HG02981 (cell line): Measurements from ENCODE around the gene HAGHL.
"Not testable (repeated sequence)": the region's sequence is repeated elsewhere in the genome, so short reads cannot be mapped to it uniquely, and the experiment has no call there.

Source experiments
- ATAC-seq: cut with Tn5 transposase; IDR thresholded peaks from one replicate; pipeline ENCODE4 v1.9.1; 2021; ENCODE audit warnings: mild to moderate bottlenecking, moderate library complexity; ENCODE audit not compliant: unreplicated experiment

HAGHL gene

DNA sequence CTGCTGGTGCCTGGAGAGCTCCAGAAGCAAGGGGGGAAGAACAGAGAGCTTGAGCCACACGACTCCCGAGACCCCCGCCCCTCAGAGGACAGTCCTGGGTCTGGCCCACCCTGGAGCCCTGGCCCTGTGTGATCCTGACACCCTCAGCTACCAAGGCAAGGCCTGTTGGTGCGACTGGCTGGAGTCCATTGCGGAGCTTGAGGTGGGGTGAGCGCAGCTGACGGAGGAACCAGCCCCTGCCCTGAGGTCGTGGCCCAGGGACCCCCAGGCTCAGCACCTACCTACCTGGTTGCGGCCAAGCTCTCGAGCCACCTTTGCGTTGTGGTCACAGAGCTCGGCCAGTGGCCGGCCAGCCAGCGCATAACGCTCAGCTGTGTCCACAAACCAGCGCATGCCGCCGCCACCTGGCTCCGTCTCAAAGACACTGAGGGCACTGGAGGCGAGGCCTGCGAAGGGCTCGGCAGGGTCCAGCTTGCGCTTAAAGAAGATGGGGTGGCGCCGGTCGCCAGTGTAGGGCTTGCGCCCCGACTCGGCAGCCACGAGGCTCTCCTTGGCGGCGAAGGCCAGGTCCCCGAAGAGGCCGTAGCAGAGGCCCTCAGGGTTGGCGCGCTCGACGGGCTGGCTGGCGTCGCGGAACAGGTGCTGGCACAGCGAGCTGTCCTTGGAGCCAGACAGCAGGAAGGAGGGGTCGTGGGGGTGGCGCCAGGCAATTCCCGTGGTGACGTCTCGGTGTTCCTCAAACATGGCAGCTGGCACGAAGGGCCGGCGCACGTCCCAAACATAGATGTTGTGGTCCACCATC, 40.2 kb upstream of the HAGHL start:
- ATAC-seq = no peak

GRCh38 chr16:687499-687898, 39.4 kb upstream of the HAGHL start:
- ATAC-seq = no peak

DNA sequence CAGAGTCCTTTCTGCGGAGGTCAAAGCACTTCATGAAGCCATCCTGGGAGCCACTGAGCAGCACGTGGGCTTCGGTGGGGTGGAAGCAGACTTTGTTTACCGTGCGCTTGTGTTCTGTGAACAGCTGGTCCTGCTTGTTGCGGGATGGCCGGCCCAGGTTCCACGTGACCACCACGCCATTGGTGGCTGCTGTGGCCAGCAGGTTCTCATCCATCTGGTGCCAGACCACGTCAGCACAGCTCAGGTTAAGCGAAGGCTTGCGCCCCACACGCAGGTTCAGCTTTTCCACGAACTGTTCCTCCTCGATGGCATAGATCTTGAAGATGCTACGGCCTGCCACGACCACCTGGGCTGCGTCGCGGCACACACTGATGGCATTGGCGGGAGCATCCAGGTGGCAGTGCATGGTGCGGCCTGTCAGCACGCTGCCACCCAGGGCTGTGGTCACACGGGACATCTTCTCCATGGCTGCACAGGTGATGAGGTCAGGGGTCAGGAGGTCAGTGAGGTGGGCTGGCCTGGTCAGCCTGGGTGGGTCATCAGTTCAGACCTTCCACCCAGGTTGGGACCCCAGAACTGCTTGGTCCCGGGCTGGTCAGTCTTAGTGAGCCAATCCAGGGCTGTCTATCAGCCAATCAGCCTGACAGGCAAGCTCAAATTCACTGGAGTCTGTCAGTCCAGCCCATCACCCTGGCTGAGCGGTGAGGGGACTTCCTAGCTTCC, 37.6 kb upstream of the HAGHL start:
- ATAC-seq = no peak

GRCh38 chr16:691242-691641, 35.7 kb upstream of the HAGHL start:
- ATAC-seq = not testable (repeated sequence)

GRCh38 chr16:692356-693108, 34.4 kb upstream of the HAGHL start:
- no peak for ATAC-seq

GRCh38 chr16:693364-693763, 33.5 kb upstream of the HAGHL start:
- no peak for ATAC-seq

DNA sequence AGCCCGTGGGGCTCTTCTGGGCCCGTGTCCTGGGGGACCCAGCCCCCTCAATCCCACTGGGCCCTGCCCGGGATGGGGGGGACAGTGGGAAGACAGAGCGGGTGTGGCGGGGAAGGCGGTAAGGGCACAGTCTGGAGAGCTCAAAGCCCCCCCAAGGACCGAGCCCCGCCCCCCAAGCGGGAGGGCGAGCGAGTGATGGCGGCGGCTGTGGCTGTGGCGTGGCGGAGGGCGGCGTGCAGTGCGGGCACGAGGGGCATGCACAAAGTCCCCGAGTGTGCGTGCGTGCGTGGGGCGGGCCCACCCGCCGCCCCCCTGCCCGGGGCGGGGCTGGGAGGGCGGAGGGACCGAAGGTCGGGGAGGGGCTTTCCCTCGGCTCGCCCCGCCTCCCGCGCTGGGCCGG, 33.1 kb upstream of the HAGHL start:
- no peak for ATAC-seq

DNA sequence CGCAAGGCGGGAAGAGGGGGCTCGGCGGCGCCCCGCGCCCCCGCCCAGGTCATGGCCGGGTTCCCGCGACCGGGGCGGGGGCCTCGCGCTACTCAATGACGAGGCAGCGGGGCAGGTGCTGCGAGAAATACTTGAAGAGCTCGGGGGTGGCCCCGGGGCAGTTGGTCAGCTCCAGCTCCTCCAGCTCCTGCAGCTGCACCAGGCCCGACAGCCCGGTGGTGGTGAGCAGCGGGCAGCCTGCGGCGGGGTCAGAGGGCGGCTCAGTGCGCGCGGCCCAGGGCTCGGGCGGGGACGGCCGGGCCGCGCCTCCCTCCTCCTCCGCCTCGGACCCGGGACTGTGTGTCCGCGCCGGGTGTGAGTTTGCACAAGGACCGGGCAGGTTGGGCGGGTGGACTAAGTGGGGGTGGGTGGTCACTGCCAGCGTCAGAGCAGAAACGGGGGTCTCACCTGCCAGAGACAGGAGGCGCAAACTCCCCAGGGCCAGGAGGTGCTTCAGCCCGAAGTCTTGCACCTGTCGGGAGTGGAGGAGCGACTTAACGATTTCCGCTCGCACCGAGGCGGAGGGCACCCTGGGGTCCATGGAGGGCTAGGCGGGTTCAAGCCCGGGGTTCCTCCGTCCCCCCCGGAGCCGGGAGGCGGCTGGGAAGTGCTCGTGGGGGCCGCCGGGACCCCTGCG, 32.6 kb upstream of the HAGHL start:
- no peak for ATAC-seq

GRCh38 chr16:694863-695354, 32.0 kb upstream of the HAGHL start:
- ATAC-seq = no peak

GRCh38 chr16:695355-696089, 31.4 kb upstream of the HAGHL start:
- no peak for ATAC-seq

DNA sequence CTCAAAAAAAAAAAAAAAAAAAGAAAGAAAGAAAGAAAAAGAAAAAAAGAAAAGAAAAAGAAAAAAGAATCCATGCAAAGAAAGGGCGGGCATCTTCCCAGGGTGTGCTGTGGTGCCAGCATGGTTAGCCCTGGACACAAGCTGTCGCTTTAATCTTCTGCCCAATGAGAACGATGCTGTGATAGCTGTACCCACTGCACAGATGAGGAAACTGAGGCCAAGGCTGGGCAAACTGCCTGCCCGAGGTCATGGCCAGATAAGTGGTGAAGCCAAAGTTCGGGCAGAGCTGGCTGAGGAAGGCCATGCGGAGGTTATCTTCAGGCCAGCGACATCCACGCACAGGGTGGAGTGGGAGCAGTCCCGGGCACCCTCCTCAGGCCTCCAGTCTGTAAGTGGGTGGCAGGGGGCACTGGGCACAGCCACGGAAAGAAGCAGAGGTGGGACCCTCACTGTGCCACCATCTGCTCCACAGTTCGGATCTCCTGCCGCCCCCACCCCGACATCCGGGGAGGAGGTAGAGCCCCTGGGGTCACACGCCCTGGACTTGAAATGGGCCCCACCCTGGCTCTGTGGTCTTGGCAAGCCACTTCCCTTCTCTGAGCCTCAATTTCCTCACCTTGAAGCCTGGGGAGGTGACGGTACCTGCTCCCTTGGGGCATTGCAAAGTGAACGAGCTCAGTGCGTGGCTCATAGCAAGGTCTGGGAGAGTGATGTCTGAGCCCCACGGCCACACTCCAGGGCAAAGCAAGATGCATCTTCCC, 27.8 kb upstream of the HAGHL start:
- no peak for ATAC-seq

DNA sequence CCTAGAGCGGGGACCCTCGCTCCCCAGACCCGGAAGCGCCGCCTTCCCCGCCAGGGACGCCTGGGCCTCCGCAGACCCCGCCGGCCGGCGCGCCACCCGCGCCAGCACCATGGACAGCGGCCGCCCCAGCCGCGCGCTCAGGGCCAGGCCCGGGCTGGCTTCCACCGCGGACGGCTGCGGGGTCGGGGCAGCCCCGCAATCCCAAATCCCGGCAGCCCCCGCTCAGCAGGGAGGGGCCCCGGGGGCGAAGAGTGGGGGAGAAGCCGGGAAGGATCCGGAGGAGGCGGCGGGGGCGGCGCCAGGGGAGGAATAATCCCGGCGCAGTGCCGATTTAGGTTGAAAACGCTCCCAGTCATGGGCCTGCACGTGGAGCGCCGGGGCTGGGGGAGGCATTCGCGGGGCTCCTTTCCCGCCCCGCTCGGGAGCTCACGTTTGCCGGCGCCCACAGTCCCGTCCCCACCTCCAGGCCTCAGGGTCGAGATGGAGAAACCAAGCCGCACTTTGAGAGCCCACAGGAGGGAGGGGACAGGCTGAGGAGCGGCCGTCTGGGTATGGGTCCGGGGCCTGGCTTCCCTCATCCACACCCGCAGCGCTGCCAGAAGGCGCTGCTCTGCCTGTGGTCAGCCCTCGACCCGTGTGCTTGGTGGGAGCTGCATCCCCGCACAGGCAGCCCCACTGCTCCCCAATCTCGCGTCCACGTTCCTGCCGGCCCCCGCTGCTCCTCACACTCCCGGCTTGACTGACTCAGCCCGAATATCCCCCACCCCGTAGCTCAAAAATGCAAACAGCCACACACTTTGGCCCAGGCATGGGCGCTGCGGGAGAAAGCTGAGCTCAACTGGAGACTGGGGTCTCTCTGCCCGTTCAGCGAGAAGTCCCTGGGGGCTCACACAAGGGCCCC, 26.0 kb upstream of the HAGHL start:
- ATAC-seq = no peak

DNA sequence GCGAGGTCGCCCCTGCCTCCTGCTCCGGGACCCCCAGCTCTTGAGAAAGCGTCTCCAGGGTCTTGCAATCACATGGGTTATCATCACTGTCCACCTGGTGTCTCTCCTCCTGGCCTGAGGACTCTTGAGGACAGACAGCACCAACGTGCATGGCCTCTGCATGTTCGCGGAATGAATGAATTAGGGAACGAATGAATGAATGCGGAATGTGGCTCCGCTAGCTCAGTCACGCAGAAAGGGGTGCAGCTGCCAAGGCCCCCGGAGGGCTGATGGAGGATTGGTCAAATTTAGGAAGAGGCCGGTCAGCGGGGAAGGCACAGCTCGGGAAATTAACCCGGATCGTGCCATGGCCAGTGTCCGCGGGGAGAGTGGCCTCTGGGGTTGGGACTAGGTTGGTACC, 24.6 kb upstream of the HAGHL start:
- no peak for ATAC-seq

GRCh38 chr16:703406-703805, 23.5 kb upstream of the HAGHL start:
- ATAC-seq = no peak

DNA sequence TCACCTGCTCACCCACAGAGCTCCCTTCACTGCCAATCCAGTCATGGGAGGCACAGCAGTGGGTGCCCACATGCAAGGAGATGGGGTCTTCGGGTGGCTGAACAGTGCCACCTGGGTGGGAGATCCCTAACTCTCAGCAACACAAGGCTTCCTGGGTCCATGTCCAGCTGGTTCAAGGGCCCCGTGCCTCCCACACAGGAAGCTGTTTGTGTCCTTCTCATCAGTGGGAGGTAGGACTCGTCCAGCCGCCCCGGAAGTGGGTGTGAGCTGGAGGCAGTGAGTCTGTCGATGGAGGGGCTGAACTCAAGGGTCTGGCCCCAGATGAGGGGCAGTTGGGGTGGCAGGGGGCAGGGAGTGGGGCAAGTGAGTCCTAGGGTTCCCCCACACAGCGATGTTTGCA, 22.9 kb upstream of the HAGHL start:
- ATAC-seq = no peak

- no peak for ATAC-seq
These were observed 22.1 kb upstream of the HAGHL start for GRCh38 chr16:704552-705380.

- no peak for ATAC-seq
These were observed 21.3 kb upstream of the HAGHL start, which contains the start of gene FBXL16 for GRCh38 chr16:705431-706188. TSS of gene FBXL16 (minus strand) at chr16:705801. CDS start at chr16:697405, 8,396 bp downstream.
